HepG2 (cell line): ENCODE data around the gene SGO1. TPM values are rescaled to one million over a fixed set of nuclear protein-coding genes. Genes with fewer than 3 reads are reported as not detected.

Experiments
- ATAC-seq: fragments of 200-7000 bp; cut with Tn5 transposase; 3 replicates; pipeline ENCODE4 v1.9.1; 2020; ENCODE audit warnings: mild to moderate bottlenecking, moderate library complexity
- BruUV-seq: library from RNA; stranded (reverse); fragments of 400-500 nt; replicated peaks from 2 replicates; lab custom pipeline; 2021; lab: Mats Ljungman, UMichigan
- CTCF ChIA-PET: fragments of 300-600 bp; formaldehyde crosslinking; extraction: SDS; loops from one replicate; lab custom pipeline; 2021; ENCODE audit warnings: low total read pairs, inconsistent platforms, low intra/inter-chr PET ratio; lab: Yijun Ruan, JAX
- POLR2A ChIA-PET: fragments of 350-600 bp; sonication (Branson Sonifier 250); formaldehyde crosslinking; loops from one replicate; lab custom pipeline; 2020; ENCODE audit warnings: antibody characterized with exemption, inconsistent platforms; lab: Yijun Ruan, JAX
- DNase-seq: peaks from one replicate; pipeline ENCODE4 v3.0.0-alpha.2; 2015; ENCODE audit warnings: low spot score
- FAIRE-seq: peaks from 3 replicates; lab custom pipeline; 2011; peaks lifted over from hg19 to GRCh38; lab: Jason Lieb, UNC
- H2AFZ ChIP-seq: one replicate; pipeline ENCODE4 v1.6.1; 2011; ENCODE audit warnings: low read length, inconsistent platforms
- H3K27ac ChIP-seq: fragments of 300-600 bp; 3 replicates; pipeline ENCODE4 v1.8.0; 2011; ENCODE audit warnings: mixed run types, mild to moderate bottlenecking, mixed read lengths, low read length, inconsistent platforms; ENCODE audit not compliant: insufficient read depth; ENCODE audit errors: extremely low read length
- H3K27me3 ChIP-seq, 2 experiments: fragments of 200-600 bp in 1 of 2; 2 replicates in 1 of 2; 3 replicates in 1 of 2; pipeline versions ENCODE4 v1.6.0 to v1.8.0; 2011; ENCODE audit warnings: low read length in 2 of 2, mild to moderate bottlenecking in 2 of 2, moderate library complexity in 2 of 2, inconsistent platforms in 1 of 2; ENCODE audit not compliant: insufficient read depth in 2 of 2, control insufficient read depth in 1 of 2
- H3K36me3 ChIP-seq, 2 experiments: fragments of 200-600 bp in 1 of 2; replicated peaks in 1 of 2; 2 replicates in 1 of 2; 3 replicates in 1 of 2; pipeline versions ENCODE4 v1.5.1 to v1.8.0; 2011; ENCODE audit warnings: low read length in 2 of 2, inconsistent platforms in 1 of 2; ENCODE audit not compliant: insufficient read depth in 2 of 2, control insufficient read depth in 1 of 2
- H3K4me1 ChIP-seq: 2 replicates; pipeline ENCODE4 v1.5.1; 2012; ENCODE audit warnings: low read length, inconsistent platforms; ENCODE audit not compliant: insufficient read depth
- H3K4me2 ChIP-seq: 2 replicates; pipeline ENCODE4 v1.6.0; 2011; ENCODE audit warnings: low read depth, low read length, inconsistent platforms
- H3K4me3 ChIP-seq, 3 experiments: fragments of 200-600 bp in 1 of 3; sonication (generic), shearing (Covaris generic) in 1 of 3; replicated peaks in 1 of 3; 2 replicates each; pipeline ENCODE4 v1.5.1; 2011 to 2016; ENCODE audit warnings: low read length in 3 of 3, inconsistent platforms in 2 of 3, low read depth in 2 of 3, mild to moderate bottlenecking in 2 of 3, control low read depth in 1 of 3, mixed read lengths in 1 of 3; ENCODE audit not compliant: insufficient read depth in 1 of 3
- H3K79me2 ChIP-seq: one replicate; pipeline ENCODE4 v1.6.1; 2011; ENCODE audit warnings: low read length, inconsistent platforms; ENCODE audit not compliant: insufficient read depth
- H3K9ac ChIP-seq: 2 replicates; pipeline ENCODE4 v1.6.0; 2011; ENCODE audit warnings: mild to moderate bottlenecking, low read depth, low read length, inconsistent platforms; ENCODE audit not compliant: insufficient read depth
- H3K9me3 ChIP-seq: 2 replicates; pipeline ENCODE4 v1.5.1; 2012; ENCODE audit warnings: mild to moderate bottlenecking, low read length
- H4K20me1 ChIP-seq: 2 replicates; pipeline ENCODE4 v1.6.0; 2011; ENCODE audit warnings: inconsistent platforms, mild to moderate bottlenecking, low read length, moderate library complexity; ENCODE audit not compliant: insufficient read depth
- BRCA1 ChIP-seq: sonication (generic); formaldehyde crosslinking; IDR thresholded peaks from 2 replicates; pipeline ENCODE4 v1.4.0; 2020; ENCODE audit warnings: missing genetic modification reagents
- SMAD1 ChIP-seq: sonication (generic); formaldehyde crosslinking; IDR thresholded peaks from 2 replicates; pipeline ENCODE4 v1.4.0; 2020; ENCODE audit warnings: missing genetic modification reagents, low read depth, mild to moderate bottlenecking, borderline replicate concordance
- ZNF460 ChIP-seq: sonication (generic); formaldehyde crosslinking; IDR thresholded peaks from 2 replicates; pipeline ENCODE4 v1.5.1; 2020; ENCODE audit warnings: missing genetic modification reagents, mild to moderate bottlenecking, borderline replicate concordance
- ZNF496 ChIP-seq: sonication (generic); formaldehyde crosslinking; IDR thresholded peaks from 2 replicates; pipeline ENCODE4 v1.8.1; 2023; ENCODE audit warnings: mild to moderate bottlenecking, moderate library complexity, missing genetic modification reagents; ENCODE audit not compliant: insufficient replicate concordance
- WGBS: methylation state at CpG from one replicate; pipeline ENCODE4 v1.1.6; 2017; ENCODE audit warnings: low lambda C conversion rate; 5-methylcytosine and 5-hydroxymethylcytosine counted together
- in situ Hi-C: cut with HindIII; loops from 2 replicates; pipeline ENCODE4 v1.10.0; 2017; ENCODE audit warnings: low pct_unique_long_range_greater_than_20kb; ENCODE audit not compliant: extremely low pct_ligation_motif_present
- intact Hi-C: fragments of 100-400 bp; cut with micrococcal nuclease; formaldehyde crosslinking; loops from one replicate; pipeline ENCODE4 v1.10.0; 2022; ENCODE audit not compliant: unreplicated experiment
- polyA plus RNA-seq, 8 experiments: library from polyadenylated mRNA; depleted of rRNA in 3 of 8; stranded (reverse) in 7 of 8; unstranded in 1 of 8; fragments of >200 nt; fragmentation: Illumina TruSeq in 4 of 8; extraction: Trizol in 4 of 8; gene quantifications; 2 replicates each; pipeline versions ENCODE4 v1.2.1 to v1.2.3, GENCODE V29; 2011 to 2016; ENCODE audit warnings: low read depth in 4 of 8, missing spikeins in 1 of 8, mixed read lengths in 1 of 8; ENCODE audit not compliant: insufficient read depth in 1 of 8
- total RNA-seq, 5 experiments: library from RNA; depleted of rRNA; stranded (reverse); fragments of >200 nt; fragmentation: Illumina TruSeq; extraction: Trizol; gene quantifications; 2 replicates each; pipeline ENCODE4 v1.2.3, GENCODE V29; 2016; ENCODE audit warnings: low read depth in 1 of 5
- TF ChIP-seq, protein P1 (sequence below): sonication (generic); formaldehyde crosslinking; IDR thresholded peaks from 2 replicates; pipeline ENCODE4 v1.4.0; 2020; ENCODE audit warnings: mild to moderate bottlenecking, missing genetic modification reagents, borderline replicate concordance
- TF ChIP-seq, protein P2 (sequence below): sonication (generic); formaldehyde crosslinking; conservative IDR thresholded peaks from 2 replicates; pipeline ENCODE4 v1.8.0; 2022; ENCODE audit warnings: missing genetic modification reagents
- TF ChIP-seq, protein P3 (sequence below): sonication (generic); formaldehyde crosslinking; conservative IDR thresholded peaks from 2 replicates; pipeline ENCODE4 v1.5.0; 2020; ENCODE audit warnings: missing genetic modification reagents
- TF ChIP-seq, protein P4 (sequence below): sonication (generic); formaldehyde crosslinking; IDR thresholded peaks from 2 replicates; pipeline ENCODE4 v1.4.0; 2020; ENCODE audit warnings: mild to moderate bottlenecking, missing genetic modification reagents
- TF ChIP-seq, protein P5 (sequence below), 2 experiments: sonication (generic) in 1 of 2; formaldehyde crosslinking in 1 of 2; IDR thresholded peaks; 2 replicates each; pipeline versions ENCODE4 v1.4.0 to v1.6.1; 2018 to 2020; ENCODE audit warnings: missing genetic modification reagents in 2 of 2, borderline replicate concordance in 1 of 2, low read depth in 1 of 2, mild to moderate bottlenecking in 1 of 2, missing biosample characterization in 1 of 2
- TF ChIP-seq, protein P6 (sequence below): sonication (generic); formaldehyde crosslinking; IDR thresholded peaks from 2 replicates; pipeline ENCODE4 v1.5.1; 2020; ENCODE audit warnings: mild to moderate bottlenecking, missing genetic modification reagents, moderate library complexity

Gene SGO1
- total and polyA plus RNA-seq, 2 of the 13 experiments (the other 11 are each of a cell fraction or from before 2014, with no cell fraction given) = 2.1 to 16.1 TPM

DNA sequence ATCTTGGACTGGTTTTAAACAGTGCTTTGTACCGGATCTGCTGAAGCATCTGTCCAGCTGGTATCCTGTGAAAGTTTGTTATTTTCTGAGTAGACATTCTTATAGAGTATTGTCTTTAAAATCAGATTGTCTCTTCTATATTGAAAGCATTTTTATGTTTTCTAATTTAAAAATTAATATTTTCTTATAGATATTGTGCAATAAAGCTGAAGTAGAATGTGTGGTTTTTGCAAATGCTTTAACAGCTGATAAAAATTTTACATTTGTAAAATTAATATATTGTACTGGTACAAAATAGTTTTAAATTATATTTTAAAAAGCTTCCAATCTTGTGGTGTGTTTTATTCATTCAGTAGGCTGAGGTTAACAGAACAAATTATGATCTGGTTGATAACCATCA lies 31.9 kb downstream of the SGO1 start:
- no peak overlapping the region for H3K27ac ChIP-seq
- 92% methylated on average over 1 of the region's 1 CpG for WGBS
- BruUV-seq = no TSS peak
- POLR2A ChIA-PET = no interaction called here
- H2AFZ ChIP-seq = no peak overlapping the region
- no peak for FAIRE-seq
- intact Hi-C loops = no loop called here
- peaks cover 0 to 8% of the 10 kb centered on the region in 2 experiments; a peak in 2 of 5 replicates for H3K36me3 ChIP-seq
- TF ChIP-seq SMAD1 (CRISPR knock-in tag) (no peak), ZNF496 (CRISPR knock-in tag) (no peak), BRCA1 (CRISPR knock-in tag) (no peak), ZNF460 (no peak)
- TF ChIP-seq, protein P1, sequence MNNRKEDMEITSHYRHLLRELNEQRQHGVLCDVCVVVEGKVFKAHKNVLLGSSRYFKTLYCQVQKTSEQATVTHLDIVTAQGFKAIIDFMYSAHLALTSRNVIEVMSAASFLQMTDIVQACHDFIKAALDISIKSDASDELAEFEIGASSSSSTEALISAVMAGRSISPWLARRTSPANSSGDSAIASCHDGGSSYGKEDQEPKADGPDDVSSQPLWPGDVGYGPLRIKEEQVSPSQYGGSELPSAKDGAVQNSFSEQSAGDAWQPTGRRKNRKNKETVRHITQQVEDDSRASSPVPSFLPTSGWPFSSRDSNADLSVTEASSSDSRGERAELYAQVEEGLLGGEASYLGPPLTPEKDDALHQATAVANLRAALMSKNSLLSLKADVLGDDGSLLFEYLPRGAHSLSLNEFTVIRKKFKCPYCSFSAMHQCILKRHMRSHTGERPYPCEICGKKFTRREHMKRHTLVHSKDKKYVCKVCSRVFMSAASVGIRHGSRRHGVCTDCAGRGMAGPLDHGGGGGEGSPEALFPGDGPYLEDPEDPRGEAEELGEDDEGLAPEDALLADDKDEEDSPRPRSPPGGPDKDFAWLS (CRISPR knock-in tag) = no peak
- TF ChIP-seq, protein P2, sequence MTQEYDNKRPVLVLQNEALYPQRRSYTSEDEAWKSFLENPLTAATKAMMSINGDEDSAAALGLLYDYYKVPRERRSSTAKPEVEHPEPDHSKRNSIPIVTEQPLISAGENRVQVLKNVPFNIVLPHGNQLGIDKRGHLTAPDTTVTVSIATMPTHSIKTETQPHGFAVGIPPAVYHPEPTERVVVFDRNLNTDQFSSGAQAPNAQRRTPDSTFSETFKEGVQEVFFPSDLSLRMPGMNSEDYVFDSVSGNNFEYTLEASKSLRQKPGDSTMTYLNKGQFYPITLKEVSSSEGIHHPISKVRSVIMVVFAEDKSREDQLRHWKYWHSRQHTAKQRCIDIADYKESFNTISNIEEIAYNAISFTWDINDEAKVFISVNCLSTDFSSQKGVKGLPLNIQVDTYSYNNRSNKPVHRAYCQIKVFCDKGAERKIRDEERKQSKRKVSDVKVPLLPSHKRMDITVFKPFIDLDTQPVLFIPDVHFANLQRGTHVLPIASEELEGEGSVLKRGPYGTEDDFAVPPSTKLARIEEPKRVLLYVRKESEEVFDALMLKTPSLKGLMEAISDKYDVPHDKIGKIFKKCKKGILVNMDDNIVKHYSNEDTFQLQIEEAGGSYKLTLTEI (CRISPR knock-in tag) = no peak
- TF ChIP-seq, protein P3, sequence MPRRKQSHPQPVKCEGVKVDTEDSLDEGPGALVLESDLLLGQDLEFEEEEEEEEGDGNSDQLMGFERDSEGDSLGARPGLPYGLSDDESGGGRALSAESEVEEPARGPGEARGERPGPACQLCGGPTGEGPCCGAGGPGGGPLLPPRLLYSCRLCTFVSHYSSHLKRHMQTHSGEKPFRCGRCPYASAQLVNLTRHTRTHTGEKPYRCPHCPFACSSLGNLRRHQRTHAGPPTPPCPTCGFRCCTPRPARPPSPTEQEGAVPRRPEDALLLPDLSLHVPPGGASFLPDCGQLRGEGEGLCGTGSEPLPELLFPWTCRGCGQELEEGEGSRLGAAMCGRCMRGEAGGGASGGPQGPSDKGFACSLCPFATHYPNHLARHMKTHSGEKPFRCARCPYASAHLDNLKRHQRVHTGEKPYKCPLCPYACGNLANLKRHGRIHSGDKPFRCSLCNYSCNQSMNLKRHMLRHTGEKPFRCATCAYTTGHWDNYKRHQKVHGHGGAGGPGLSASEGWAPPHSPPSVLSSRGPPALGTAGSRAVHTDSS (CRISPR knock-in tag) = no peak
- TF ChIP-seq, protein P4, sequence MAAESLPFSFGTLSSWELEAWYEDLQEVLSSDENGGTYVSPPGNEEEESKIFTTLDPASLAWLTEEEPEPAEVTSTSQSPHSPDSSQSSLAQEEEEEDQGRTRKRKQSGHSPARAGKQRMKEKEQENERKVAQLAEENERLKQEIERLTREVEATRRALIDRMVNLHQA (CRISPR knock-in tag) = no peak
- TF ChIP-seq, protein P5, sequence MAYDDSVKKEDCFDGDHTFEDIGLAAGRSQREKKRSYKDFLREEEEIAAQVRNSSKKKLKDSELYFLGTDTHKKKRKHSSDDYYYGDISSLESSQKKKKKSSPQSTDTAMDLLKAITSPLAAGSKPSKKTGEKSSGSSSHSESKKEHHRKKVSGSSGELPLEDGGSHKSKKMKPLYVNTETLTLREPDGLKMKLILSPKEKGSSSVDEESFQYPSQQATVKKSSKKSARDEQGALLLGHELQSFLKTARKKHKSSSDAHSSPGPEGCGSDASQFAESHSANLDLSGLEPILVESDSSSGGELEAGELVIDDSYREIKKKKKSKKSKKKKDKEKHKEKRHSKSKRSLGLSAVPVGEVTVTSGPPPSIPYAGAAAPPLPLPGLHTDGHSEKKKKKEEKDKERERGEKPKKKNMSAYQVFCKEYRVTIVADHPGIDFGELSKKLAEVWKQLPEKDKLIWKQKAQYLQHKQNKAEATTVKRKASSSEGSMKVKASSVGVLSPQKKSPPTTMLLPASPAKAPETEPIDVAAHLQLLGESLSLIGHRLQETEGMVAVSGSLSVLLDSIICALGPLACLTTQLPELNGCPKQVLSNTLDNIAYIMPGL (CRISPR knock-in tag; IDR thresholded peaks at IDR 0.05; ENCODE audit: borderline replicate concordance in 1 of 2, low read depth in 1 of 2) = no peak
- TF ChIP-seq, protein P6, sequence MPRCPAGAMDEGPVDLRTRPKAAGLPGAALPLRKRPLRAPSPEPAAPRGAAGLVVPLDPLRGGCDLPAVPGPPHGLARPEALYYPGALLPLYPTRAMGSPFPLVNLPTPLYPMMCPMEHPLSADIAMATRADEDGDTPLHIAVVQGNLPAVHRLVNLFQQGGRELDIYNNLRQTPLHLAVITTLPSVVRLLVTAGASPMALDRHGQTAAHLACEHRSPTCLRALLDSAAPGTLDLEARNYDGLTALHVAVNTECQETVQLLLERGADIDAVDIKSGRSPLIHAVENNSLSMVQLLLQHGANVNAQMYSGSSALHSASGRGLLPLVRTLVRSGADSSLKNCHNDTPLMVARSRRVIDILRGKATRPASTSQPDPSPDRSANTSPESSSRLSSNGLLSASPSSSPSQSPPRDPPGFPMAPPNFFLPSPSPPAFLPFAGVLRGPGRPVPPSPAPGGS (CRISPR knock-in tag) = no peak
- H3K4me3 ChIP-seq = no peak overlapping the region
- H3K4me2 ChIP-seq = no peak overlapping the region
- H4K20me1 ChIP-seq = no peaks in the 10 kb centered on the region
- no peak for DNase-seq
- H3K9ac ChIP-seq = no peak overlapping the region
- H3K9me3 ChIP-seq = no peaks in the 10 kb centered on the region
- in situ Hi-C loops = no loop called here
- H3K27me3 ChIP-seq = no peaks in the 10 kb centered on the region
- CTCF ChIA-PET = no interaction called here
- H3K79me2 ChIP-seq = no peaks in the 10 kb centered on the region
- no peaks in the 10 kb centered on the region for H3K4me1 ChIP-seq
- ATAC-seq = no peak
